GDM1 (cell line): ENCODE measurements around the gene PHACTR1.

ENCODE experiments used
- DNase-seq: peaks from one replicate; lab custom pipeline; 2025; lab: John Stamatoyannopoulos, UW

PHACTR1 gene

DNA sequence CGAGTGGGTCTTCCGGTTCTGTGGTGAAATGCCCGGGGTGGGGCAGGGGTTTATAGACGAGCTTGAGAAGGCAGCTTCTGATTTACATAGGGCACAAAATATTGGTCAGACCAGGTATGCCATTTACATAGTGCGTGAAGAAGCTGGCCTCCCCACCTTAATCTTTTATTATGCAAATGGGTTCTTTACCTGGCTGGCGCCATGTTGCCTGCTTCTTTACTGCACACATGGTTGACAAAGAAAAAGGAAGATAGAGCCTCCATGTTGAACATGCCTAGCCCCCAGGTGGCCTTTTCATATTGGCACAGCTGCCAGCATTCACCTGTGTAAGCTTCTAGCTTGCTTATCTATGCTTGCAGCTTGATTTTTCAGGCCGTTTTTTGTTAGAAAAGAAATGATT is 276.2 kb downstream of the PHACTR1 start:
- DNase-seq: no peak

DNA sequence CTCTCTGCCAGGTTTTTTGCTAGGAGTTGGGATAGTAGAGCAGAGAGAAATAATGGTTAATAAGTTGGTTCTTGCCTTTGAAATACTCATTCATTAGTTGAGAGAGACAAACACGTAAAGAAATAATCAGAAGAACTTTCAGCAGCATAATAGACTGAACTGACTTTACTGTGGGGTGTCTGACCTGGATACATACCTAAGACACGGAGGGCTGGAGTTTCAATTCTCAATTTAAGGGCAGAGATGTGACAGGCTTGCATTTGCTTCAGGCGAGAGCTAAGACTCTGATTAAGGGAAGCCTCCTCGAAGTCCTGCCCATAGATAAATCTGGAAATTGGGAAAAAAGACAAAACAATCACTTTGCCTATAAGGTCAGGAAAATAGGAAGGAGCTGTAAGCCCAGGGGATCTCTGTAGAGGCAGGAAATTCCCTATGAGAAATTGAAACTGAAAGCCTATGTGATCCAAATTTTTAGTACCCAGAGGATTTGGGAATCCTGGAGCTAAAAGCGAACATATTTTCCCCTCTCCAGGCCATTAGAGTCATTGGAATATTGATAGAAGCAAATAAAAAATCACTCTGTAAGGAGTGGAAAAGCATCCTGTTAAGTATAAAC is 276.8 kb downstream of the PHACTR1 start:
- DNase-seq: no peak

DNA sequence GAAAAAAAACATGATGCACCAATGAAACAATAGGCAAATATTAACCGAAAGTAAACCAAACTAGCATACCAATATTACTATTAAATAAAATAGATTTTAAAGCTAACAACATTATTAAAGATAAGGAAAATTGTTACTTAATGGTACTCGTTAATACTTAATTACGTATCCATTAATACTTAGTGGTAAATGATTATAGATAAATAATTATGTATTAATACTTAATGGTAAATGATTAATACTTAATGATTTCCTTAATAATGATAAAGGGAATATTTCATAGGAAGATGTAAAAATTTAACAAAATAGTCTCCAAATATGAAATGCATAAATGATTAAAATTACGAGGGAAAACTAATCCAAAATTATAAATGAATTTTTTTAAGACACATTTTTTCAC is 278.9 kb downstream of the PHACTR1 start:
- DNase-seq: no peak

DNA sequence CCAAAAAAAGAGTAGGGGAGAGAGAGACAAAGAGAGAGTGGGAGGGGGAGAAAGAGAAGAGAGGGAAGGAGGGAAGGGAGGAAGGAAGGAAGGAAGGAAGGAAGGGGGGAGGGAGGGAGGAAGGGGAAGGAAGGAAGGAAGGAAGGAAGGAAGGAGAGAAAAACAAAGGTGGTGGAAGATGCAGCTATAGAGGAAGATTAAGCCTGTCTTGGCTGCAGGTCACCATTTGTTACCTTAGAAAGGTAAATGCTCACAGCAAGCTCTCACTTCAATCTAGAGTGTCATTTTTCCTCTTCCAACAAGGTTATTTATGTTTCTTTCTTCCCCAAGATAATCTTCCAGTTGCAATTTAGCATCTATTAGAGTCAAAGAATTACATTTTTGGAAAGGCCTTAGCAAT is 284.0 kb downstream of the PHACTR1 start:
- DNase-seq: no peak

DNA sequence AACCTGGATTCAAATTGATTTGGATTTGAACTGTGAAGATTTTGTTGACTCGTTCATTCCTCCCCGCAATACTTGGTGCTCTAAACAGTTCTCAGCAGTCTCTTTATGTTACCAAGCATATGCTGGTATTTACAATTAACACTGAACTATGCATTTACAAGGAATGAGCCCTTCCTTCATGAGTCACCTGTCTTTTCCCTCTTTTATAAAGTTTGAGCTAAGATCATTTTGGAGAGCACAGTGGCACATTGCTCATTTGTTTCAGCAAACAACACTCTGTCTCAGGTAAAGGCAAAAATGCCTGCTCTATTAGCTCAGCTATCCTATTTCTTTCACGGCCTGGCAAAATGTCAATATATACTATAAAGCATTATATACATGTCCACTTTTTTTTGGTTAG is 285.4 kb downstream of the PHACTR1 start:
- no peak for DNase-seq

DNA sequence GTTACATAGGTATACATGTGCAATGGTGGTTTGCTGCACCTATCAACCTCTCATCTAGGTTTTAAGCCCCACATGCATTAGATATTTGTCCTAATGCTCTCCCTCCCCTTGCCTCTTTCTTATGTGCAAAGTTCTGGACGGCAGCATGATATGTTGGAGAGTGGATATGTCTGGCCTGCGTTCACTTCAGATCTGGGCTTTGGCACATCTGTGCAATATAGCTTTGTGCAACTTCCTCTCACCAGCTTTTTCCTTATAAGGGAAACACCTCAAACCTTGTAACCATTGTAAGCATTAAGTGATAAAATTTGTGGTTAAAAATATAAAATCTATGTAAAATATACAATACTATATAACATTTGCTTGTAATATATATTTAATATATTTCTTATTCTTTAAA is 288.0 kb downstream of the PHACTR1 start:
- no peak for DNase-seq

DNA sequence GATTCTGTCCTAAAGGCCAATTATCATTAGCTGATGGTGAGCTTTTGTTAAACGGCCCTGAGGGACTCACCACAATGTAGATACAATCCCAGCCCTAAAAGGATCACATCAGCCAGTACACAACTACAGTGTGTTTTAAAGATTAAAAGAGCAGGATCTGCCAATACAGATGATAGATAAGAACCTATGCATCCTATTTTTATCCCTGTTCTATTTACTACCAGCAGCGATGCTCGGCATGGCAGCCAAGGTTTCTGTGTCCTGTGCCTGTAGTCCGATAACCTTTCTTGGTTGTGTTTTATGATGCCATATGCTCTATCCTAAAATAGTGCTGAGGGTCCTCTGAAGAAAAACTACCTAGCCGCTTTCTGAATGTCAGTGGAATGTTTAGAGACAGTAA is 289.4 kb downstream of the PHACTR1 start:
- no peak for DNase-seq

DNA sequence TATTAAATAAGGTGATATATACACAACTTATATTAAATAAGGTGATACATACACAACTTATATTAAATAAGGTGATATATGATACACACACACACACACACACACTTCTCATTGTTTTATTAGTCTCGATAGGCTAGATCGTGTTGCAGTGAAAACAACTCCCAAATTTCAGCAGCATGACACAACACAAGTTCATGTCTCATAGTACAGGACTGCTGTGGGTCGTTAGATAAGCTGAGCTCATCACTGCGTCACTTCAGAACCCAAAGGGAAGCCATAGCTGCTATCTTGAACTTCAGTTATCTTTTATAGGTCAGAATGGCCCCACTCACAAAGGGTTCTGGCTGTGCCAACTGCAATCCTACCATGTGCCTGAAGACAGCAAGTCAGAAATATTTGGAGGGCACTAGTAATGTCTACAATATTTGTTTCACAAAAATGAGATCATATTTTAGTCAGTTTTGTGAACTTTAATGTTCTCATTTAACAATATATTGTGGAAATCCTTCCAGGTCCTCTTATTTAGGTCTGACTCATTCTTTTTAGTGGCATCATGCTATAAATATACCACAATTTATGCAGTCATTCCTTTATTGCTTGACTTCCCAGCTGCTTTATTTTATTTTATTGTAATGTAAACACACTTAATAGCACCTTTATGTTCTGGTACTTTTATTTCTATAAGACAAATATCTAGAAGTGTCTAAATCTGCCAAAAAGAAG is 290.2 kb downstream of the PHACTR1 start:
- no peak for DNase-seq

DNA sequence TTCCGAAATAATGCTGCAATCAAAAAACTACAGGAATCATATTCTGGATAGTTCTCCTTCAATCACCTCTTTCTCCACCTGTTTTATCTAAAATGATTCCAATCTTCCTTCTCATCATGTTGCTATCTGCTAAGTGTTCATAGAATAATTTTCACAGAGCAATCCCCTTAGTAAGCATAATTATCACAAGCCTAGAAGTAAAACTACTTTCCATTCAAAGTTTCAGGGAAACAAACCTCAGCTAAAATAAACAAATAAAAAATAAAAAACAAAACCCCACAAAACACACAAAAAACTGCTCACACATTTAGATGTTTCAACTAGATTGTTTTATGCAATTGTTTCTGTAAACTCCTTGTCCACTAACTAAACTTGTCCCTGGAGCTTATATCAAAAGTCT is 291.2 kb downstream of the PHACTR1 start:
- no peak for DNase-seq

DNA sequence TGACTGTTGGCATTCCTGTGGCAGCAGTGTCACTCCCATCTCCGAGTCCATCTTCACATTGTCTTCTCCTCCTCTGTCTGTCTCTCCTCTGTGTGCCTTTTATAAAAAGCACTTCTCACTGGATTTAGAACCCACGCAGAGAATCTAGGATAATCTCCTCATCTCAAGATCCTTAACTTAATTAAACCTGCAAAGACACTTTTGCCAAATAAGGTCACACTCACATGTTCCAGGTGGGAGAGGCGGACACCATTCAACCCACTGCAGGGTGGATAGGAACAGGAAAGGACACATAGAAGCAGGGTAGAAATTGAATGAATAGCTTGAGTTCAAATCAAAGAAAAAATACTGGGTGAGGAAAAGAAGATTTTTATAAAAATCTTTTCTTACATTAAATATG is 292.5 kb downstream of the PHACTR1 start:
- no peak for DNase-seq

DNA sequence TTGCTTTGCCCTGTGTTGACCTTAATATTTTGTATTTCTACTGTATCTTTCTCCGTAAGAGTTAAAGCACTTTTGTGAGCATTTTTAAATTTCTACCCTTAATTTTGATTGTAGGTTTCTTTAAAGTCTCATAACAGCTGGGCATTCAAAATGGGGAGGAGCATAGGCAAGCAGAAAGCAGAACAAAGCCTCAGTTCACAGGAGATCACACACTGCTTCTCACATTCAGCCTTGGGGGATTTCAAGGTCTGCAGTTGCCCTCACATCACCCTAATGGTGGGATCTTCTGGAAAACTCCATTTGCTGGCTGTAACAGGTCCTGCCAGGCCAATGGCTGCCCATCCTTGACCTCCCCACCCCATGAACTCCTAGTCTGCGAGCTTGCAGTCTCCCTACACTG is 292.9 kb downstream of the PHACTR1 start:
- no peak for DNase-seq

DNA sequence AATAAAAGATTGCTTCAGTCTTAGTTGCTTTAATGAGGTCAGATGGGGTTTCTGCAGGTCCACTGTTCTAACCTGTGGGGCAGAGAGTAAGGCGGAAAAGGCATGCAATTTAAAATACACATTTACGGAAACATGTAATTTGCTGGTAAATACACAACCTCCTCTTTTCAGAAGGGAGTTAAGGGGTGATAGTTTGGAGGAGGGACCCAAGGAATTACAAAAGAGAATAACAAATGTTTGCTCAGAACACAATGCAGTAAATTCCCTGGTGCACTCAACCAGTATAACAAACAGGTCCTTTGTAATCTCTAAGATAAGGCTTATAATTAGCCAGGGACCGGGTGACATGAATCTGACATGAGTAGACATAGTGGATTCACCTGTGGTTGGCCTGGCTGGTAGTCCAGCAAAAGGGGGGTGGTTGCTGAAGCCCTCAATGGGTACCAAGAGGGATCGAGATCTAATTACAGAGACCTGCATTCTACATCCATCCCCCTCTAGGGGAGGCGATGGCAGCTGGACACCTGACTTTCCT is 295.1 kb downstream of the PHACTR1 start:
- DNase-seq: no peak

DNA sequence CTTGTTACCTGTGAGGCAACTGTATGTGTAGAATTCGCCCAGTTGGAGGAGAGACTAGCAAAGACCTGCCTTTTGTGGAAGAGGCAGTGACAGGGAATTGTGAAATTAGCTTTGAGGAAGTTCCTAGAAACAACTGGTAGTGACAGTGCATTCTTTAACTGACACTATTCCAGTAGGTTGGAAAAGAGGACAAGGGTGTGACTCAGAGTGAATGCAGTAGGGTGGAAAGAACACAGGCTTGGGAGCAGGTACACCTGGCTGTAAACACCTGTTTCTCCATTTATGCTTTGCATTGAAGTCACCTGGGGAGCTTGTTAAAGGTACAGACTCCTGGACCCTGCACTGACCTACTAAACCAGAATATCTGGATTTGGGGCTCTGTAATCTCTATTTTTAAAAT is 295.7 kb downstream of the PHACTR1 start:
- DNase-seq: no peak

DNA sequence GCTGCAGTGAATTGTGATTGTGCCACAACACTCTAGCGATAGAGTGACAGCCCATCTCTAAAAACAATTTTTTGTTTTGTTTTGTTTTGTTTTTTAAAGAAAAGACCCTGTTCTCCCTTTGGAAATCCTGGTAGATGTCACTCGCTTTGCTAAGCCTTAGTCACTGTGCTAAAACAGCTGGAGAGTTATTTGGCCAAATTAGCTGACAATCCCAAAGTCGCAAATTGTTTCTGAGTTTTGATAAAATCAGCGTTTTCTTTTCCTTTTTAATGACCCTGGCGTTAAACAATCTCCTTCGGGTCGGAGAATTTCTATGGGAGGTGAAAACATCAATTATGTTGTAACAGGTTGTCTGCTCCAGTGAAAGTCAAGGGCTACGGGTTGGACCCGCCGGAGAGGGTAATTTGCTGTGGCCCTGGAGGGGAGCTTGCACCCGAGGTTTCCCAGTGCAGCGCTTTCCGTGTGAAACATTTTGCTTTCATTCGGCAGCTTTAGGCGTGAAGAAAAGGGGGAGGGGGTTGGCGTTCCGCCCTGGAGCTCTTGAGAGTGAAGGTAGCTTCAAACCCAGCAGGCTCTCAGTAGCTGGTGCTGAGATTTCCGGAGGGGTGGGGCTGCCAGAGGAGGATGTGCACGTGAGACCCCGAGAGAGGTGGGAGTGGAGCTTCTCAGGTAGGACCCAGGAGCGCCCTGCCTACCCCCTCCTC is 296.6 kb downstream of the PHACTR1 start:
- no peak for DNase-seq

DNA sequence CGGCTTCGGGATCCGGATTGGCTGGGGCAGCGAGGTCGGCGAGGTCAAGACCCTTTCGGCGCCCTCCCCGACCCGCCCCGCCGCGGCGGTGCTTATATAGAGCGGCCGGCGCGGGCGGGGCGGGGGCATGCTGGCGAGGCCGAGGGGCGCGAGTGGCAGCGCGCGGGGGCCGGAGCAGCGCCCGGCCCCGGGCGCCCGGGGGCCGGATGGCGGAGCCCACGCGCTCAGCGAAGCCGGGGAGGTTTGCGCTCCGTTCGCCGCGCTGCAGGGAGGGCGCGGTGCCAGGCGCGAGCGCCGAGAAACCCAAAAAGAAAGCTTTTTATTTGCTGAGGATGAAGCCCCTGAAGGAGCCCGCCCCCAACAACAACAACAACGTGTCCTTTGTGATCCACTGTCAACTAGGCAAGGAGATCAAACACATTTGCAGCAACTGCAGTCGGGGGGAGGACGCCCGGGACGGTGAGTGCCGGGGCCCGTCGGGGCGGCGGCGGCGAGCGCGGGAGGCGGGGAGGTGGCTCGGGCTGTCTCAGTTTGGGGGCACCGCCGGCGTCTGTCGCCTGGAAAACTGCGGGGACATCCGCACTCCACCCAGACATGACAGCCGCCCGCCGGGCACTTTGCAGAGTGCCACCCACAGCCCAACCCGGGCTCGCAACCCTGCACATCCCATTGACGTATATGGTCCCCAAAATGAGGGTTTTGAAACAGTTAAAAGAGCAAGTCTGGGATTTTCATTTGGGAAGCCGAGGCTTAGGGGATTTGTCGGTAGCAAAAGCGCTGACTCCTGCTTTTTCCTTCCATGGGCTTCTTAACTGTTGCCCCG is 297.3 kb downstream of the PHACTR1 start:
- no peak for DNase-seq

DNA sequence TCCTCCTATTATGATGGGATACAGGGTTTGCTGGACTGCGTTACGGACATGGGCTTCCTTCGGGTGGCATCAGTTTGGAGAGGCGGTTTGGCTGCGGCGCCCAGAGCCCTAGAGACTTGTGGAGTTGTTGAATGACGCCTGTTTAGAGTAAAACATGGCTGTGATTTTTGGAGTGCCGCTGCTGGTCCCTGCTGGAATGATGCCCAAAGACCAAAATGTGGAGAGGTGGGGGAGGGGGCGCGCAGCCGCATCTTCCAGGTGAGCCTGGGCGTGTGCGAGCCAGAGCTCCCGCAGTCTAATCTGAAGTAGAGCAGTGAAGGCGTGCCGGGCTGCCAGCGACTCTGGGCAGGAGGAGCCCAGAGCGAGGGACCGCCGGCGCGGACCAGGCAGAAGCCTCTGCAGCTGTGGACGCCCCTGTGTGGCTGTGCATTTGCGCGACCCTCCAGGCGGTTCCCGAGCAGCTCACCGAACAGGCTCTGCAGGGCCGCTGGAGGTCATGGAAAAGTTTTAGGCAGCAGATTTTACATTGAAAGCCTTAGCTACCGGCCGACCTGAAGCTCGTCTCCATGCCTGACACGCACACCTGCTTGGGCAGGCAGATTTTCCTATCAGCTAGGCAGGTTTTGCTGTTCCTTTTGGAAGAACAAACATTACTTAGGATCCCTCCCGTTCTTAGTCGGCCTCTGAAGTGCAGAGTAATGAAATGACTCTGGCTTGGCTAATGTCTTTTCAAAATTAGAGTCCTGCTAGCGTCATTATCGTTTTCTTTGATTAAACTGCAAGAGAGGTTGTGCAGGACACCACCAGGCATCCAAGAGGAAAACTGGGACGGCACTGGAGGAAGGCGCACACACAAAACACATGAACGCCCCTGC is 298.2 kb downstream of the PHACTR1 start:
- DNase-seq: no peak

DNA sequence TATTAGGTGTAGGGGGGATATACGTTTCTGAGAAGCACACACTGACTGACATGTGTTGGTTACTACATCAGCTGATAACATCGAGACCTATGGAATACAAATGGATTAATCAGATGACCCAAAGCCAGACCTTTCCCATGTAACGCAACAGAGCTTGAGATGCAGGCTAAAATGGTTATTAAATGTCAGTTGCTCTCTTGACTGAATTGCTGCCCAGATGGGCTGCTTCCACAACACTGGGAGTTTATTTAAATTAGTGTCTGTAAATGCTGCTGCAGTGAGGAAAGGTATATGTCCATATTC is 298.8 kb downstream of the PHACTR1 start:
- DNase-seq: no peak

DNA sequence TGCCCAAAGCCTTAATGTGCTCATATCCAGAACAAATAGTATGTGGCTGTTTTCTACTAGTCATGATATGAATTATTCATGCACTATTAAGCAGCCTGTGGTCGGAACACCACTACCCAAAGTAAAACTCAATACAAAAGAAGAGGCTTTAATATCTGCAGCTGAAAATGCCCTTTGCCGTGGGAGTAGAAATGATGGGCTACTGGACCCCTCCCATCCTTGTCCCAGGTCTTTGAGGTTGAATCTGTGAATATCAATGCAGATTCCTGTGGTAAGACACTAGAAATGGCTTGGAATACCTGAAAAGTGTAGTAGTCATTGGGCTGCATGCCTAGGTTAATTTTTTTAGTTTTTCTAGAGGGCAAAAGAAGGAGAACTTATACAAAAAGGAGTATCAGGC is 308.0 kb downstream of the PHACTR1 start:
- DNase-seq: no peak

DNA sequence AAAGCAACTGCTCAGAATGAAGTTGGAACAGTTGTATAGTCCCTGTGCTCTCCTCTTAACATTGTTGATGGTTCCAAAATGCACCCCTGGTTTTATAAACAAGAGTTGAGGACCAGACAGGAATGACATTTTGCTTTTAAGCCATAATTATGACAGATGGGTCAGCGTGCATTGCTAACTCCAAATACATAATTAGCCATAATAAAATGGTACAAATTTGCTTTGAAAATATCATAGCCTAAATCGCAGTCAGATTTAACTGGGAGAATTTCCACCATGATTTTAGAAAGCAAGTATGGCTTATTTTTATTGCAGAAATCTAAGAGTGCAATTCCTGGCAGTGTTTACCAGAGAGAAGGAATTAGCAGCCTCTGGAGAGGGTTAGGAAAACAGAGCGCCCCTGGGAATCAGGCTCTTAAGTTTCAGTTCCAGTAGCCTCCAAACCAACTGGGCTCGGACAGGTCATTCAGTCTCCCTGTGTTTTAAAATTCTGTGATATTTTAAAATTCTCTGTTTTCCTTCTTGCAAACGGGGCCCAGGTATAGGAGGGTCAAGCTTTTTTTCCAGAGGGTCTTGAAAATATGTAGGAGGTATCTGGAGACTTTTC is 309.4 kb downstream of the PHACTR1 start:
- no peak for DNase-seq

DNA sequence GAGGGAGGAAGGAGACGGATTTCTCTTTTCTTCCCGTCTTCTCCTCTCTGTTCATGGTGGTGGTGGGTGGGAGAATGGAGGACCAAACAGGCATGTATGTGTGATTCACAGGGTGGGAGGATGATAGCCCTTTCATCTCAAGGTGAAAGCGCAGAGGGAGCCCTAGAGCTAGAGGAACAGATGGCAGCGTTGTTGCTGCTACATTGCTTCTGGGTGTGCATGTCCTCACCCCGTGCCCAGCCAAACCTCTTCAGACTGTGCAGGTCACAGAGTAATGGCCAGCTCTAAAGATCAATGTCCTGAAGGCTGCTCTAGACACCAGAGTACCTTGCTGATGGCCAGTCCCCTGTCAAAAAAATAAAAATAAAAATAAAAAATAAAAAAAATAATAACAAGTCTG is 310.0 kb downstream of the PHACTR1 start:
- no peak for DNase-seq

DNA sequence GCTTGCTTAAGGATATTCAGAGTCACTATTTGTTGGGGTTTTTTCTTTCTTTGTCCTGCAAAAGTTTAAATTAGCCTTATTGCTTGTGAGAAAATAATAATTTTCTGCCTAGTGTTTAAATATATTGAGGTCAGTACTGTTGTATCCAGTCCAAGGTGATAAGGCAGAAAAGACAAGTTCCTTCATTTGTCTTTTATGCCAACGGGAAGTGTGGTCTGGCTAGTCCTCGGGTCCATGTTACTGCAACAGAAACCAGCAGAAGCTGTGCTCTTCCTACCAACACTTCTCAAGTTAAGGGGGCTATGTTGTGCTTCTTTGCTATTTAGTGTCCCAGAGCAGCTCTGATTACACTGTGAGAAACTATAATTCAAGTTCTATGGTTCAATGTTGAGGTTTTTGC is 310.6 kb downstream of the PHACTR1 start:
- DNase-seq: no peak
